ENCODE results near the gene ATAD3A.

ATAD3A gene

DNA sequence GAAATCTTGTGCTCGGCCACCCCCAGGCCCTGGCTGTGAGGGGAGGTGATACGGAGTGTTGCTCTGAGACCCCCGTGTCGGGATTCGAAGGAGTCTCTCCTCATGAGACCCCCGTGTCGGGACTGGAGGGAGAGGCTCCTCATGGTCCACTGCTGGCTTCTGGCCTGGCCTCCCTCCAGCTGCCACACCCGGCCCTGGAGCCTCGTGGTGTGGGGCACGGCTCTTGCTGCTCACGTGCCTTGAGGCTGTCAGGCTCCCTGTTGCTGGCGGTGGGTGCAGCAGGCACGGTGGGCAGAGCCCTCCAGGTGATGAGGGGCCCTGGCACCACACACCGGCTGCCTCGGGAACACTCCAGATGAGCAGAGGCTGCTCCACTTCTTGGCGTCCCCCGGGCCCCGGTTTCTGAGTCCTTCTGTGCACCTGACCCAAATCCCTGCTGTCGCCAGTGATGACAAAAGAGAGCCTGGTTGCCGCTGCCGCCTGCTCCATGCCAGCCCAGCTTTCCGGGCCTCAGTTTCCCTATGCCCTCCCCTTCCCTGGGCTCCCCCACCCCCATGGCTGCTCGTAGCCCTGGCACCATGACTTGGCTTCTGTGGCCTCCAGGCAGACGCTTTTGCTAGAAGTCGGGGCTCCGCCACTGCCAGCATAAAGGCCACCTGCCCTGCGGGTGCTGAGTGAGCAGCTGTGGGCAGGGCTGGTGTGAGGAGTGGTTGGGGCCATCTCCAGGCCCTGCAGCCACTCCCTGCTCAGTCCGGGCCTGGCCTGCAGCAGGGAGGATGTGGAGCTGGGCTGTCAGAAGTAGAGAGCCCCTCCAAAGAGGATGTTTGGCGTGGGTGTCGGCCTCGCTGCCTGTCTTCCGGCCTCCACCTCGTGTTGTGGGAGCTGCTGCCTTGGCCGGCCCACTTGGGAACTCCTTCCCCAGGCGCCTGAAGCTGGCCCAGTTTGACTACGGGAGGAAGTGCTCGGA, 16.6 kb downstream of the ATAD3A start:
- no peak for TF ChIP-seq SP7 (tag by site-specific recombination; IDR thresholded peaks at IDR 0.05)
- TF ChIP-seq ZNF324 (tag by site-specific recombination; IDR thresholded peaks at IDR 0.05), result no peak
- H3K9me3 ChIP-seq (ENCODE audit: control insufficient read depth, insufficient read depth, low read depth, low read length), result no peaks in the 10 kb centered on the region
- peaks cover 7 to 75% of the 10 kb centered on the region in 2 experiments; a peak in 2 of 3 replicates for H3K36me3 ChIP-seq (ENCODE audit: control insufficient read depth in 2 of 2, insufficient read depth in 1 of 2, low read length in 2 of 2)
- POLR2A ChIA-PET, result no interaction called here
- CTCF ChIA-PET, result no interaction called here
- H3K27ac ChIP-seq (ENCODE audit: extremely low read depth, low read depth, low read length), result no peak overlapping the region
- H3K4me1 ChIP-seq (ENCODE audit: control insufficient read depth, insufficient read depth, low read length), result no peaks in the 10 kb centered on the region
- H3K4me3 ChIP-seq (ENCODE audit: low read depth, low read length), result no peak overlapping the region

DNA sequence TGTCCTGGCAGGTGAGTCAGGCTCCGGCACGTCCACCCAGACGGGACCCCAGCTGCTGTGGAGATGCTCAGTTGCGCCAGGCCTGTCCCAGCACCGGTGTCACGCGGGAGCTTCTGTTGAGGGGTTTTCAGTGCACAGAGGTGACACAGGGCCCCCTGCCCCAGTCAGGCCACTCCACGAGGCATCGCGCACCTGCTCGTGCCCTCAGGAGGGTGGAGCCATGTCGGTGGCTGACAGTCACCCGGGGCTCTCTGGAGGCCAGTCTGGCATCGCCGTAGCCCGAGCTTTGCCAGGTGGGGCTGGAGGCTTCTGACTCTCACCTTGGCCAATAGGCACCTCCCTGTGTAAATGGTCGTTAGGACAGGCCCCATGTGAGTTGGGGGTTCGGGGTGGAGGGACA, 17.4 kb downstream of the ATAD3A start:
- H3K9me3 ChIP-seq (ENCODE audit: control insufficient read depth, insufficient read depth, low read depth, low read length), result no peaks in the 10 kb centered on the region
- POLR2A ChIA-PET, result no interaction called here
- H3K27ac ChIP-seq (ENCODE audit: extremely low read depth, low read depth, low read length), result no peak overlapping the region
- CTCF ChIA-PET, result no interaction called here
- H3K4me1 ChIP-seq (ENCODE audit: control insufficient read depth, insufficient read depth, low read length), result no peaks in the 10 kb centered on the region
- H3K4me3 ChIP-seq (ENCODE audit: low read depth, low read length), result no peak overlapping the region
- H3K36me3 ChIP-seq (ENCODE audit: control insufficient read depth in 2 of 2, insufficient read depth in 1 of 2, low read length in 2 of 2), result peaks cover 7 to 76% of the 10 kb centered on the region in 2 experiments; a peak in 2 of 3 replicates
- TF ChIP-seq ZNF146 (tag by site-specific recombination; IDR thresholded peaks at IDR 0.05), result no peak
- no peak for TF ChIP-seq ZNF548 (tag by site-specific recombination; IDR thresholded peaks at IDR 0.05)
- TF ChIP-seq, protein P1, sequence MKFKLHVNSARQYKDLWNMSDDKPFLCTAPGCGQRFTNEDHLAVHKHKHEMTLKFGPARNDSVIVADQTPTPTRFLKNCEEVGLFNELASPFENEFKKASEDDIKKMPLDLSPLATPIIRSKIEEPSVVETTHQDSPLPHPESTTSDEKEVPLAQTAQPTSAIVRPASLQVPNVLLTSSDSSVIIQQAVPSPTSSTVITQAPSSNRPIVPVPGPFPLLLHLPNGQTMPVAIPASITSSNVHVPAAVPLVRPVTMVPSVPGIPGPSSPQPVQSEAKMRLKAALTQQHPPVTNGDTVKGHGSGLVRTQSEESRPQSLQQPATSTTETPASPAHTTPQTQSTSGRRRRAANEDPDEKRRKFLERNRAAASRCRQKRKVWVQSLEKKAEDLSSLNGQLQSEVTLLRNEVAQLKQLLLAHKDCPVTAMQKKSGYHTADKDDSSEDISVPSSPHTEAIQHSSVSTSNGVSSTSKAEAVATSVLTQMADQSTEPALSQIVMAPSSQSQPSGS (tag by site-specific recombination; IDR thresholded peaks at IDR 0.05; ENCODE audit: low read depth), result no peak
- TF ChIP-seq RBAK (tag by site-specific recombination; IDR thresholded peaks at IDR 0.05), result no peak
- no peak for TF ChIP-seq ZNF211 (tag by site-specific recombination; IDR thresholded peaks at IDR 0.05; ENCODE audit: low read depth)
- TF ChIP-seq REPIN1 (tag by site-specific recombination; IDR thresholded peaks at IDR 0.05; ENCODE audit: low read depth), result no peak
- TF ChIP-seq ZNF140 (tag by site-specific recombination; IDR thresholded peaks at IDR 0.05), result no peak
- TF ChIP-seq HOXC10 (CRISPR knock-in tag; IDR thresholded peaks at IDR 0.05), result no peak
- TF ChIP-seq, protein P2, sequence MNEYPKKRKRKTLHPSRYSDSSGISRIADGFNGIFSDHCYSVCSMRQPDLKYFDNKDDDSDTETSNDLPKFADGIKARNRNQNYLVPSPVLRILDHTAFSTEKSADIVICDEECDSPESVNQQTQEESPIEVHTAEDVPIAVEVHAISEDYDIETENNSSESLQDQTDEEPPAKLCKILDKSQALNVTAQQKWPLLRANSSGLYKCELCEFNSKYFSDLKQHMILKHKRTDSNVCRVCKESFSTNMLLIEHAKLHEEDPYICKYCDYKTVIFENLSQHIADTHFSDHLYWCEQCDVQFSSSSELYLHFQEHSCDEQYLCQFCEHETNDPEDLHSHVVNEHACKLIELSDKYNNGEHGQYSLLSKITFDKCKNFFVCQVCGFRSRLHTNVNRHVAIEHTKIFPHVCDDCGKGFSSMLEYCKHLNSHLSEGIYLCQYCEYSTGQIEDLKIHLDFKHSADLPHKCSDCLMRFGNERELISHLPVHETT (tag by site-specific recombination; IDR thresholded peaks at IDR 0.05), result no peak
- TF ChIP-seq ZNF112 (tag by site-specific recombination; IDR thresholded peaks at IDR 0.05), result no peak
- TF ChIP-seq ZNF777 (tag by site-specific recombination; IDR thresholded peaks at IDR 0.05; ENCODE audit: borderline replicate concordance), result no peak
- no peak for TF ChIP-seq ZNF560 (tag by site-specific recombination; IDR thresholded peaks at IDR 0.05; ENCODE audit: borderline replicate concordance)
- TF ChIP-seq ZNF366 (tag by site-specific recombination; conservative IDR thresholded peaks at IDR 0.05), result no peak
- no peak for TF ChIP-seq HOXD13 (CRISPR knock-in tag; IDR thresholded peaks at IDR 0.05; ENCODE audit: borderline replicate concordance)
- no peak for TF ChIP-seq ZNF791 (tag by site-specific recombination; IDR thresholded peaks at IDR 0.05)
- TF ChIP-seq ZNF16 (tag by site-specific recombination; IDR thresholded peaks at IDR 0.05; ENCODE audit: low read depth), result no peak
- no peak for TF ChIP-seq ZNF404 (tag by site-specific recombination; IDR thresholded peaks at IDR 0.05)
- no peak for TF ChIP-seq ZNF24 (tag by site-specific recombination; IDR thresholded peaks at IDR 0.05)
- no peak for TF ChIP-seq ZNF558 (tag by site-specific recombination; IDR thresholded peaks at IDR 0.05)
- TF ChIP-seq, protein P3, sequence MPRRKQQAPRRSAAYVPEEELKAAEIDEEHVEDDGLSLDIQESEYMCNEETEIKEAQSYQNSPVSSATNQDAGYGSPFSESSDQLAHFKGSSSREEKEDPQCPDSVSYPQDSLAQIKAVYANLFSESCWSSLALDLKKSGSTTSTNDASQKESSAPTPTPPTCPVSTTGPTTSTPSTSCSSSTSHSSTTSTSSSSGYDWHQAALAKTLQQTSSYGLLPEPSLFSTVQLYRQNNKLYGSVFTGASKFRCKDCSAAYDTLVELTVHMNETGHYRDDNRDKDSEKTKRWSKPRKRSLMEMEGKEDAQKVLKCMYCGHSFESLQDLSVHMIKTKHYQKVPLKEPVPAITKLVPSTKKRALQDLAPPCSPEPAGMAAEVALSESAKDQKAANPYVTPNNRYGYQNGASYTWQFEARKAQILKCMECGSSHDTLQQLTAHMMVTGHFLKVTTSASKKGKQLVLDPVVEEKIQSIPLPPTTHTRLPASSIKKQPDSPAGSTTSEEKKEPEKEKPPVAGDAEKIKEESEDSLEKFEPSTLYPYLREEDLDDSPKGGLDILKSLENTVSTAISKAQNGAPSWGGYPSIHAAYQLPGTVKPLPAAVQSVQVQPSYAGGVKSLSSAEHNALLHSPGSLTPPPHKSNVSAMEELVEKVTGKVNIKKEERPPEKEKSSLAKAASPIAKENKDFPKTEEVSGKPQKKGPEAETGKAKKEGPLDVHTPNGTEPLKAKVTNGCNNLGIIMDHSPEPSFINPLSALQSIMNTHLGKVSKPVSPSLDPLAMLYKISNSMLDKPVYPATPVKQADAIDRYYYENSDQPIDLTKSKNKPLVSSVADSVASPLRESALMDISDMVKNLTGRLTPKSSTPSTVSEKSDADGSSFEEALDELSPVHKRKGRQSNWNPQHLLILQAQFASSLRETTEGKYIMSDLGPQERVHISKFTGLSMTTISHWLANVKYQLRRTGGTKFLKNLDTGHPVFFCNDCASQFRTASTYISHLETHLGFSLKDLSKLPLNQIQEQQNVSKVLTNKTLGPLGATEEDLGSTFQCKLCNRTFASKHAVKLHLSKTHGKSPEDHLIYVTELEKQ (tag by site-specific recombination; IDR thresholded peaks at IDR 0.05; ENCODE audit: borderline replicate concordance), result no peak
